Left hindlimb (tissue), 1 donor: ENCODE results near the gene STARD13.

Source experiments
- DNase-seq: peaks from one replicate; pipeline ENCODE4 v3.0.0-alpha.2; 2018

STARD13 gene

GRCh38 chr13:33107361-33107760, 178.2 kb downstream of the STARD13 start:
- DNase-seq: no peak

DNA sequence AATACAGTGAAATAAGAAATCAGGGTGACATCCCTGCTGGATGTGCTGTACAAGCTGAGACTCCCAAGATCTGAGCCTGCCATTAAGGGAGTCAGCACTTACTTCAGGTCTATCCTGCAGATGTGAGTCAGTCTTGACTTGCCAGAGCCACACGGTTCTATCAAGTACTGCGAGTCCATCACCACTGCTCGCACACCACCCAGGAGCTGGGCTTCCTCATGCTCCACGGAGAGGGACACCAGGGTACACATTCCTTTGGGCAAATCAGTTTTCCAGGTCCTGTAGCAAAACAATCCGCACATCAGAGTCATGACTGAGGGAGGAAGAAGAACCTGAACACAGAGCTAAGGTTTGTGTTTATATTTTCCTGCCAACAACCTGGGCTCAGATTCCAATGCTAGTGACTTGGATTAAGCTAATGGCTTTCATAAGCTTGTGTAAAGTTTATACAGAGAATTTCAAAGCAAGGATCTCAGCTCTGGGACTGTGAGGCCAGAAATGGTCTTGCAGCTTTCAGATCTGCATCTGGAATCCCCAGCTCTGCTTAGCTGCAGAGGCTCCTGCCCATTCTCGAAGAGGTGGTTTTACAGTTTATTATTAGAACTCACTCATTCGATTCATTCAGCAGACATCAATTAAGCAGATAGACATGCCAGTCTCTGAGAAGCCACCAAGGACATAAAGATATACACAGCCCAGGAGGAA, 178.7 kb downstream of the STARD13 start:
- DNase-seq: no peak

GRCh38 chr13:33105387-33106005, 180.1 kb downstream of the STARD13 start:
- DNase-seq: no peak

- DNase-seq: no peak
These were observed 182.1 kb downstream of the STARD13 start for GRCh38 chr13:33103457-33103856.

- no peak for DNase-seq
These were observed 183.7 kb downstream of the STARD13 start for GRCh38 chr13:33101835-33102234.

DNA sequence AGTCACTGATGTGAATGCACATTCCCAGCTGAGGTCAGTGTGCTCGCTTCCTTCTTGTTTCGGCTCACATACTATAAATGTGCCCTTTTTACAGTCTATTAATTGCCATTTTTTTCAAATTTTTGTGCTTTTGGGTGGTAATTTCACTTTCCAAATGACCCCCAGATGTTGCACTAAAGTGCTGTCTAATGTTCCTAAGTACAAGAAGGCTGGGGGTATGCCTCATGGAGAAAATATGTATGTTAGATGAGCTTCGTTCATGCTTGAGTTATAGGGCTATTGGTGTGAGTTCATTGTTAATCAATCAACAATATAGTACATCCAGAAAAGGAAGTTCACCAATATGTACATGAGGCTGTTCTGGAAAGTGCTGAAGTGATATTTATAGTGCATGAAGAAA, 184.7 kb downstream of the STARD13 start:
- DNase-seq: no peak

- no peak for DNase-seq
These were observed 185.7 kb downstream of the STARD13 start for GRCh38 chr13:33099860-33100259.

DNA sequence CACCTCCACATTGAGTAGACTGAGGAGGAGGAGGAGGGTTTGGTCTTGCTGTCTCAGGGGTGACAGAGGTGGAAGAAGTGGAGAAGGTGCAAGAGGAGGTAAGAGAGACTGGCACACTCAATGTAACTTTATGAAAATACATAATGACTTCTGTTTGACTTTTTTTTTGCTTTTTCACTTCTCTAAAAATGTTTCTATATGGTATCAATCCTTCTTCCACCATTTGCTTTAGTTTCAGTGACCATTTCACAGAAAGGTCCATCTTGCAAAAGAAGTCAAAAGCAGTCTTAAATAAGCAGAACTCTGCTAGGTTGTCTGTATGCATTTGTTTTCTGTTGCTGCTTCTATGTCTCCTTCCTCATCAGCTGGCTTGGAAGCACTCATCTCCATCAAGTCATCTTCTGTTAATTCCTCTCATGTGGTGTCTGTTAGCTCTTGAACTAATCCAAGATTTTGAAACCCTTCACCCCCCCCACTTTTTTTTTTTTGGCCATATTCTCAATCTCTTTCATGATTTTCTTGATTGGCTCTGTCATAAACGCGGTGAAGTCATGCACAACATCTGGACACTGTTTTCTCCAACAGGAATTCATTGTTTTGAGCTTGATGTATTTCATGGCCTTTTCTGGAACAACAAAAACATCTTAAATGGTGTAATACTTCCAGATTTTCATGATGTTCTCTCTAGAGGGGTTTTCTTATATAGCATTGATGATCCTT, 188.5 kb downstream of the STARD13 start:
- DNase-seq: no peak

GRCh38 chr13:33092073-33092987, 193.2 kb downstream of the STARD13 start:
- no peak for DNase-seq

- no peak for DNase-seq
These were observed 194.2 kb downstream of the STARD13 start for GRCh38 chr13:33091415-33091774.

- DNase-seq: no peak
These were observed 194.7 kb downstream of the STARD13 start for GRCh38 chr13:33090755-33091414.

DNA sequence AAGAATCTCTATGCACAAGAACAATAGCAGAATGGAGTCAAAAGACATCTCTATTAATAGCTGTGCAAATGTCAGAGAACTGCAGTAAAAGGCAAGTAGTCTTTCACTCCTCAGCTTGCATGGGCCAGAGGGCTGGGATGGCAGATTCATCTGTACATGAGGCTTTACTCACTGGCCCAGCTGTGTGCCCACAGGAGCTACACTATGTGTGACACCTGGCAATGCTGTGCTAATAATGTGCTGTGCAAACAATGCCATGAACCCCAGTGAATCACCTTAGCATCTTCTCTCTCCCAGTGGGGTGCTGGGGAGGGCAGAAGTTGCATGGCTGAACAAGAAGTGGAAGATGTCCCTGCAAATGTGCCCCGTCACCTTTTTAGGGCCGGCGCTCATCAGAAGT, 196.2 kb downstream of the STARD13 start:
- DNase-seq: no peak

DNA sequence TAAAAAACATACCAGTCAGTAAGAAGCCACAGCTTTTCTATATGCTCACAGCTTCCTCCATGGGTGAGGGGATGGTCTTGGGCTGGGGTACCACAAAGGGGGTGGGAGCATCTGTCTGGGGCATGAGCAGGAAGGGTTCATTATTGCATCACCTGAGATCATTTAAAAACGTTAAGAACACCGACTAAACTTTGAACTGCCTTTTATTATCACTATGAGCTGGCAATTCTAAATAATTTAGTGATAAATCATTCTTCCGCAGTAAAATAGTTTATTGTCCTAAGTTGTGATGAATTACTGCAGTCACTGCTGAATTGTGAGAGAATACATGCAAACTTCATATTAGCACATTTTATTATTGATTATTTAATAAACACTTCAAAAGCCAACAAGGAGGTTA, 197.8 kb downstream of the STARD13 start:
- DNase-seq: no peak

DNA sequence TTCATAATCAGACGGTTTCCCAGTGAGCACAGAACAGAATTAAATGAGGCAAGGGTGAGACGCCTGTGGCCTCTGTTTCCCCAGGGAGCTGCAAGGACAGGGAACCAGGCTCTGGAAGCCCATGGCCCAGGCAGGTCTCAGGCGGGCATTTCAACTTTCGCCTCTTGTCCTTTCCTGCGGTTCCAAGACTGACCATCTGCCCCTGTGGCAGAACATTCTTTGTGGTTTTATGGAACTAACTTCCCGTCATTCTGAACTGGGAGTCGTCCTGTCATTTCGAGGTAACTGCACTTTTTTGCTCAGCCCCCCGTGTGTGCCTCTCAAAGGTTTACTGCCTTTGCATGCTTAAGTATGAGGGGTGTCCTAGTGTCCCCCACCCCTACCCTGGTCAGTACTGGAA, 198.5 kb downstream of the STARD13 start:
- peak; percentile 41 for DNase-seq

DNA sequence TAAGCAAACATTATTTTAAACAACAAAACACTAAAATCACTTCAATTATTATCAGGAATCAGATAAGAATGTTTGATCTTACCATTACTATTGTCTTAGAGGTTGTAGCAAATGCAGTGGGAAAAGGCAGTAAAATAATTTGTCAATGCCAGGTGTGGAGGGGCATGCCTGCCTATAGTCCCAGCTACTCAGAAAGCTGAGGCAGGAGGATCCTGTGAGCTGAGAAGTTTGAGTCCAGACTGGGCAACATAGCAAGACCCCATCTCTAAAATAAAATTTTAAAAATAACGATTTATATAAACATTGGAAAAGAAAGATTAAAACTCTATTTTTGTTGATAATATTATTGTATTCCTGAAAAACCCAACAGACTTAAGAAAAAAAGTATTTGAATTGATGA, 202.5 kb downstream of the STARD13 start:
- DNase-seq: no peak

GRCh38 chr13:33081666-33082065, 203.9 kb downstream of the STARD13 start:
- DNase-seq: no peak

GRCh38 chr13:33080972-33081590, 204.5 kb downstream of the STARD13 start:
- DNase-seq: no peak

- DNase-seq: no peak
These were observed 205.6 kb downstream of the STARD13 start for GRCh38 chr13:33079960-33080359.

- DNase-seq: no peak
These were observed 207.3 kb downstream of the STARD13 start for GRCh38 chr13:33078263-33078662.

- no peak for DNase-seq
These were observed 209.3 kb downstream of the STARD13 start for GRCh38 chr13:33076001-33076992.

GRCh38 chr13:33073338-33073737, 212.2 kb downstream of the STARD13 start:
- DNase-seq: no peak
